ENCODE data around the gene ZMYND8. TPM values are rescaled to one million over a fixed set of nuclear protein-coding genes. Genes with fewer than 3 reads are reported as not detected.

ZMYND8 gene
- total and polyA plus RNA-seq, 2 of the 8 experiments (the other 6 are each of a cell fraction or from before 2014, with no cell fraction given) = 50.5 to 163 TPM

DNA sequence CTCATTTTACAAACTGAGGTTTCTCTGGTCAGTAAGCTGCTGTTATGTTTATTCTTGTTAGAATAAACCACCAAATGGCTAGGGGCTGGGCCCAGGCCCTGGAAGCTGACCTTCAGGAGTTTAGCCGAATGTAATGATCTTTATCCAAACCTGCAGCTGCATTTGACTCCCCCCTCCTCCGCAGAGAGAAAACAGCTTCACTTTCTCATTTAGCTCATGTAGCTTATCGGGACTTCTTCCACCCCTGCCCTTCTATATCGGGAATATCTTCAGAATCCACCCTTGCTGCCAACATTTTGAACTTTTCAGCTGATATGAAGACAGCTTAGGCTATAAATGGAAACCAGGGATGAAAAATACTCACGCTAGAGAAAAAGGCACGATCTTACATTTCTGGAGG lies 102.6 kb downstream of the ZMYND8 start:
- FAIRE-seq = no peak
- Histone ChIP-seq H2BK20ac (ENCODE audit: low read length) (no peak overlapping the region), H3K9me3 (ENCODE audit: insufficient read depth in 2 of 2, low read depth in 1 of 2, low read length in 1 of 2) (no peaks in the 10 kb centered on the region), H3K4me2 (ENCODE audit: insufficient read depth in 1 of 2, low read depth in 2 of 2, low read length in 2 of 2) (no peak overlapping the region), H3K14ac (ENCODE audit: insufficient read length) (no peak overlapping the region), H3K56ac (replicated peaks; ENCODE audit: insufficient read length, low read depth, low read length) (no peak overlapping the region), H3K9ac (replicated peaks in 1 of 4; ENCODE audit: extremely low read depth in 1 of 4, low read depth in 3 of 4, low read length in 3 of 4) (no peak overlapping the region), H3K23ac (ENCODE audit: insufficient read length) (no peak overlapping the region), H2BK12ac (ENCODE audit: low read depth, low read length) (no peak overlapping the region), H4K91ac (replicated peaks; ENCODE audit: insufficient read length, low read length) (no peak overlapping the region), H3K79me1 (ENCODE audit: low read depth, low read length) (peaks cover 6% of the 10 kb centered on the region; the same call in 1 of the 2 replicates), H2AK5ac (ENCODE audit: low read depth, low read length) (no peak overlapping the region), H2BK15ac (ENCODE audit: low read length) (no peak overlapping the region), H3K27me3 (replicated peaks in 1 of 4; ENCODE audit: control insufficient read depth in 3 of 4, extremely low read depth in 1 of 4, insufficient read depth in 3 of 4, low read length in 3 of 4) (no peaks in the 10 kb centered on the region), H3K4ac (replicated peaks; ENCODE audit: insufficient read length, low read depth, low read length) (no peak overlapping the region), H2BK5ac (ENCODE audit: low read depth, low read length) (no peak overlapping the region), H3K27ac (ENCODE audit: low read depth, low read length) (no peak overlapping the region), H2BK120ac (replicated peaks; ENCODE audit: low read depth, low read length) (no peak overlapping the region), H3K4me3 (ENCODE audit: extremely low read depth in 1 of 4, insufficient read depth in 2 of 4, low read depth in 3 of 4, low read length in 4 of 4) (no peak overlapping the region), H4K8ac (ENCODE audit: extremely low read depth, insufficient read depth, low read length) (no peak overlapping the region), H2AFZ (ENCODE audit: low read length) (no peak overlapping the region), H4K20me1 (replicated peaks in 1 of 2; ENCODE audit: control insufficient read depth in 1 of 2, insufficient read depth in 2 of 2, low read length in 2 of 2) (peaks cover under 1 to 4% of the 10 kb centered on the region in 2 experiments), H3K36me3 (ENCODE audit: control insufficient read depth in 2 of 4, insufficient read depth in 4 of 4, low read length in 3 of 4) (peaks cover 22 to 75% (median 56%) of the 10 kb centered on the region in 4 experiments; a peak in 7 of 8 replicates), H3K23me2 (ENCODE audit: low read depth, low read length) (peaks cover 3% of the 10 kb centered on the region; the same call in 1 of the 2 replicates), H4K5ac (ENCODE audit: insufficient read length, low read depth, low read length) (no peak overlapping the region), H3K4me1 (replicated peaks in 1 of 4; ENCODE audit: control insufficient read depth in 3 of 4, insufficient read depth in 4 of 4, low read length in 3 of 4) (no peaks in the 10 kb centered on the region), H3K18ac (ENCODE audit: extremely low read depth, low read length) (no peak overlapping the region), H3K79me2 (ENCODE audit: control insufficient read depth in 1 of 2, insufficient read depth in 2 of 2, low read length in 2 of 2) (peaks cover 0 to 46% of the 10 kb centered on the region in 2 experiments; a peak in 2 of 4 replicates)
- TF ChIP-seq, protein P1, sequence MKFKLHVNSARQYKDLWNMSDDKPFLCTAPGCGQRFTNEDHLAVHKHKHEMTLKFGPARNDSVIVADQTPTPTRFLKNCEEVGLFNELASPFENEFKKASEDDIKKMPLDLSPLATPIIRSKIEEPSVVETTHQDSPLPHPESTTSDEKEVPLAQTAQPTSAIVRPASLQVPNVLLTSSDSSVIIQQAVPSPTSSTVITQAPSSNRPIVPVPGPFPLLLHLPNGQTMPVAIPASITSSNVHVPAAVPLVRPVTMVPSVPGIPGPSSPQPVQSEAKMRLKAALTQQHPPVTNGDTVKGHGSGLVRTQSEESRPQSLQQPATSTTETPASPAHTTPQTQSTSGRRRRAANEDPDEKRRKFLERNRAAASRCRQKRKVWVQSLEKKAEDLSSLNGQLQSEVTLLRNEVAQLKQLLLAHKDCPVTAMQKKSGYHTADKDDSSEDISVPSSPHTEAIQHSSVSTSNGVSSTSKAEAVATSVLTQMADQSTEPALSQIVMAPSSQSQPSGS (IDR thresholded peaks at IDR 0.05; ENCODE audit: low read length) = no peak
- no peak for TF ChIP-seq JUND (IDR thresholded peaks at IDR 0.05; ENCODE audit: low read length)
- 93% methylated on average over 6 of the region's 6 CpGs; no CpG with 5 or more reads in 1 of the 2 experiments for WGBS, 2 experiments (ENCODE audit: extremely low coverage in 1 of 2, insufficient coverage in 1 of 2, insufficient read length in 1 of 2, insufficient replicate concordance in 2 of 2, low coverage in 1 of 2, low lambda C conversion rate in 2 of 2, missing lambda C conversion rate in 1 of 2)
- ChIA-PET POLR2A (ENCODE audit: partially characterized antibody) (interaction anchor here (0.7 to 1.3 kb wide), 4 partner anchors 9 to 66 kb away, joined by 3 to 5 read pairs (median 4); no protein-coding TSS in a partner anchor), CTCF (ENCODE audit: partially characterized antibody) (interaction anchor here (2.0 kb wide), 1 partner anchor 10 kb away, joined by 4 read pairs; no protein-coding TSS in a partner anchor)
- no peak for DNase-seq (ENCODE audit: low read depth in 1 of 2, low spot score in 2 of 2)

Data from H1 (cell line).